Stimulated activated CD4-positive, alpha-beta T cell treated with anti-CD3 and anti-CD28 coated beads, TNF-alpha, amount 100 ng/mL, for 4 hours (primary cell): ENCODE results near the gene ACVR1.

ENCODE experiments used
- DNase-seq, 3 experiments: peaks; one replicate each; pipeline ENCODE4 v3.0.0-alpha.2; 2020; ENCODE audit warnings: low read depth in 3 of 3

Gene ACVR1

GRCh38 chr2:157793053-157793612, 83.0 kb downstream of the ACVR1 start:
- no peak for DNase-seq

DNA sequence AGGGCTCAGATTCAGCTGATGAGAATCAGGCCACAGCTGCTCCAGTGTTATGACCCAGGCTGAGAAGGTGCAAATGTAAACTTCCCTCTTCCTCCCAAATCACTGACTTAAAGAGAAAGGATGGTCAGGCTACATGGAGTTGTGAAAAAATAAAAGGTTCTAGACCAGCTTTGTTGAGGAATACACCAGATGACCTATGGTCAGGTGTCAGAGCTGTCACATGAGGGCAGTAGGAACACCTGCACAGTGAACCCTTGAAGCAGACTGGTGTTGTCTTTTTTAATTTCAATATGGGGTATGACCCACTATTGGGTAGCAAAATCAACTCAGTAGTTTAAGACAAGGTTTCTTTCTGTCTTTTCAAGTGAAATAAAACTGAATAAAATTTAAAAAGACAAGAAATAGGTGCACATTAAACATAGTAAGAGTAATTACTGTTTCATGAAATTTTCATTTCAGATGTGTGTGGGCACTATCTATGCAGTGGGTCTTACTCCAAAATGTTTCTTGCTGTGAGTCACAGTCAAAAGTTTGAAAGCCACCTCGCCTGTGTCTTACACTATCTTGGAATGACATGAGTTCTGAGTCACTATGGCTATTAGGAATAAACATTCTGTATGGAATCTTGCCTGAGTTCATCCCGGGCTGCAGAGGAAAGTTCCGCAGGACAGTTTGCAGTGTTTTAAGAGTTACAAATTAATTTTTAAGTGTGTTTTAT, 83.6 kb downstream of the ACVR1 start:
- no peak for DNase-seq

DNA sequence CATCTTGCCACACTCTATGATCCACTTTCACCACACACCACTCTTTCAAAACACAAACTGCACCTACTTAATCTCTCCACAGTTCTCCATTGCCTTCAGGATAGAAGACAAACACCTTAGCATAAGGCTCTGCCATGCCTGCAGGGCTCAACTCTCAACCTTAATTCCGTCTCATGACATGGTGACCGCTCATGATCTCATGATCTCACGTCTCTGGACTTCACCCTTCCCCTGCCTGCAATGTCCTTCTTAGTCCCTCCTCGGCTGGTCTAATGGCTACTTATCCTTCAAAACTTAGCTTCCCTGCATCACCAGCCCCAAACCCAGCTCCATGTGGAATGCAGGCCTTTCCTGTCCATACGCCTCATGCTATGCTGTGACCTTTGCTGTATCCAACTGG, 85.3 kb downstream of the ACVR1 start:
- DNase-seq, result no peak

GRCh38 chr2:157789933-157790511, 86.1 kb downstream of the ACVR1 start:
- DNase-seq, result no peak

- DNase-seq, result no peak
These were observed 86.9 kb downstream of the ACVR1 start for GRCh38 chr2:157789256-157789655.

DNA sequence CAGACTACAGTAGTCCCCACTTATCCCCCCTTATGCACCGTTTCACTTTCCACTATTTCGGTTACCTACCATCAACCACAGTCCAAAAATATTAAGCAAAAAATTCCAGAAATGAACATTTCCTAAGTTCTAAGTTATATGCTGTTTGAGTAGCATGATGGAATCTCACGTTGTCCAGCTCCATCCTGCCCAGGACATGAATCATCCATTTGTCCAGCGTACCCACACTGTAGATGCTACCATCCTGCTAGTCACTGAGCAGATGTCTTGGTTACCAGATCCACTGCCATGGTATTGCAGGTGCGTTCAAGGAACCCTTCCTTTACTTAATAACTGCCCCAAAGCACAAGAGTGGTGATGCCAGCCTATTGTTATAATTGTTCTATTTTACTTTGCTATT, 87.9 kb downstream of the ACVR1 start:
- no peak for DNase-seq

GRCh38 chr2:157787364-157787938, 88.7 kb downstream of the ACVR1 start:
- no peak for DNase-seq

GRCh38 chr2:157786663-157787363, 89.3 kb downstream of the ACVR1 start:
- no peak for DNase-seq

GRCh38 chr2:157785866-157786662, 90.1 kb downstream of the ACVR1 start:
- DNase-seq, result no peak

- DNase-seq, result no peak
These were observed 90.9 kb downstream of the ACVR1 start for GRCh38 chr2:157785200-157785599.

- DNase-seq, result no peak
These were observed 91.3 kb downstream of the ACVR1 start for GRCh38 chr2:157784823-157785175.

DNA sequence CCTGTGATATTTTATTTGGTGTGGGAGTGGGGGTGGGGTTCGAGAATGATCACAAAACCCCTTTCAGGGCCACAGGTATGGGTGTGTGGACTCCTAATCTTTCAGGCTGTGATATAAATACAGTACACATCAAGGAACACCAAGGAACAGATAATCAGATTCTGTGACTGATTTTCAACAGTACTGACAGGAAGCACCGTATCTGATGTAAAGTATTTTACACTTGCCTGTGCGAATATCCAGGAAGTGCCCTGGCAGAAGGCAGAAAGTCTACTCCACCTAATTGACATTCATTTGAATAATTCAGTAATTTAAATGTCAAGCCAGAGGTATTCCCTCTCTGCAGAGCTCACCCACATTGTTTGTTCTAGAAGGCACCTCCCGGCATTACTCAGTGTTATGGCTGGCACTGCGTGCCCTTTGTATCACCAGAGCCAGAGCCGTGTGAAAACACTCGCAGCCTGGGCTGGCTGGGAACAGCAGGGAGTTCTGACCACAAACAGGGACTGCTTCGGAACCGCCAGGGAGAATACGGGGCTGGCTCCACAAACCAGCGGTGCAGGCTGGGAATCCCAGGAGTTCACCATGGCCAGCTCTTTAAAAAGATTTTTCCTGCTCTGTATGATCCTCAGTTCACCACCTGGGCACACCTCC, 91.8 kb downstream of the ACVR1 start:
- no peak for DNase-seq

DNA sequence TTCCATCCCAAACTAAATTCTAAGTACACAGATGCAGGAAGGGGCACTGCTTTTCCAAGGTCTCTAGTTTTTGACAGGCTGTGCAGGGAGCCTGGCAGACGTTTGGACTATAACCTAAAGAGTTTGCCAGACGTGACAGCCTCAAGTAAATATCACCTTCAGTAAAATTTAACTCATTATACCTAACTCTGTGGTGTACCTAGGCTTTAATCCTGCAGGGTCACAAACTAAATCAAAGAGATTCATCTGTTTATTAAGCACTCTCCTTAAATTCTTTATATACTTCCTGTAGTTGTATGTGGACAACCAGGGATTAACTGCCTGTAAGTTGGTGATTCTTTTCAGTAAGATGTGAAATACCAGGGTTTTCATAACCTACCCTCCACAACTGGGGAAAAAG, 92.9 kb downstream of the ACVR1 start:
- no peak for DNase-seq

- DNase-seq, result no peak
These were observed 93.9 kb downstream of the ACVR1 start for GRCh38 chr2:157782057-157782845.

- no peak for DNase-seq
These were observed 95.9 kb downstream of the ACVR1 start for GRCh38 chr2:157780211-157780610.

DNA sequence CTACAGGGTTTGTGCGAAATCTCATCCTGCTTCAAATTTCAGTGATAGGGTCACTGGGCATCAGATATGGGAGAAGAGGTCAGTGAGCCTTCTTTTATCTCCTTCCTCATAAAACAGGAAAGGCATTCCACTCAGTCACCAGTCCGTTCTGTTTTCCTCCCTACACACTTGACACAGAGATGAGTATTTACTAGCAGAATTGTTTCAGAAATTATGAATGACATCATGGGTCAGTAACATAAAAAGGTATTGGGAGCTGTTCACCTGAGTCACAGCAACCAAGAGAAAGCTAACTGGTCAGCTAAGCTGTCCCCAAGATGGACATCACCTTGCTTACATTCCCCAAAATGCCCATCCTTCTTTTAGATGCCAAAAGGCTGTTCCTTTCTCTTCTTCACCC, 96.3 kb downstream of the ACVR1 start:
- DNase-seq, result no peak

DNA sequence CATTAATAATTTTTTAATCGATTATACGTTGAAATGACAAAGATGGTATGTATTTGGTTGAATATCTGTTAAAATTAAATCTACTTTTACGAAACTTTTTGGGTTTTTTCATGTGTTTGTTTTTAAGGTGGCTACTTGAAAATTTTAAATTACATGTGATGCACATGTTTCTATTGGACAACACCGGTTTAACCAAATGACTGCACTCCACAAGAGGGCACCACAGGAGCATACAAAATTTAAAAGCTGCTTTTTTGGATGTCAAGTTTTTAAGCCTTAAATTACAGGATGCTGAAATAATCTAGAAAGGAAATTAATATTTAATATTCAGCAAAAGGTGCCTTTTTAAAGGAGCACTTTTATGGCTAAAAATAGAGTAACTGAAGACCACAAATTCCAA, 98.7 kb downstream of the ACVR1 start:
- DNase-seq, result peak; percentile 5 to 28 (median 11)

- no peak for DNase-seq
These were observed 104.9 kb downstream of the ACVR1 start for GRCh38 chr2:157771234-157771633.

GRCh38 chr2:157769856-157770255, 106.3 kb downstream of the ACVR1 start:
- no peak for DNase-seq

GRCh38 chr2:157764386-157764785, 111.7 kb downstream of the ACVR1 start:
- no peak for DNase-seq
